Fibroblast of lung (primary cell): ENCODE data around the gene ATXN1. TPM values are rescaled to one million over a fixed set of nuclear protein-coding genes. Genes with fewer than 3 reads are reported as not detected.

Experiments used
- DNase-seq, 2 donors: peaks; one replicate each; pipeline versions ENCODE4 v3.0.0 to v3.0.0-alpha.2; 2010; ENCODE audit warnings: low read depth in 2 of 2
- H2AFZ ChIP-seq: 2 replicates; pipeline ENCODE4 v1.5.1; 2012; ENCODE audit warnings: low read length, control low read depth, inconsistent platforms
- H3K27ac ChIP-seq: 2 replicates; pipeline ENCODE4 v1.5.1; 2011; ENCODE audit warnings: low read length, control low read depth; ENCODE audit not compliant: insufficient read depth
- H3K27me3 ChIP-seq: 2 replicates; pipeline ENCODE4 v1.5.1; 2011; ENCODE audit warnings: mild to moderate bottlenecking, low read length; ENCODE audit not compliant: control insufficient read depth, insufficient read depth
- H3K36me3 ChIP-seq: 2 replicates; pipeline ENCODE4 v1.5.1; 2011; ENCODE audit warnings: low read length; ENCODE audit not compliant: control insufficient read depth, insufficient read depth
- H3K4me1 ChIP-seq: 2 replicates; pipeline ENCODE4 v1.5.1; 2011; ENCODE audit warnings: low read length; ENCODE audit not compliant: control insufficient read depth, insufficient read depth; ENCODE audit errors: extremely low read depth
- H3K4me2 ChIP-seq: 2 replicates; pipeline ENCODE4 v1.5.1; 2011; ENCODE audit warnings: low read length, control low read depth; ENCODE audit not compliant: insufficient read depth; ENCODE audit errors: extremely low read depth
- H3K4me3 ChIP-seq, 4 experiments: fragments of 200-600 bp in 1 of 4; sonication (generic) in 1 of 4; replicated peaks in 1 of 4; 2 replicates each; pipeline ENCODE4 v1.5.1; 2011 to 2016; ENCODE audit warnings: low read length in 4 of 4, low read depth in 3 of 4, mild to moderate bottlenecking in 3 of 4, control low read depth in 2 of 4, inconsistent platforms in 1 of 4, mixed read lengths in 1 of 4; ENCODE audit not compliant: insufficient read depth in 1 of 4; ENCODE audit errors: control extremely low read depth in 1 of 4
- H3K79me2 ChIP-seq: 2 replicates; pipeline ENCODE4 v1.5.1; 2012; ENCODE audit warnings: mild to moderate bottlenecking, low read length, inconsistent platforms; ENCODE audit not compliant: control insufficient read depth, insufficient read depth
- H3K9ac ChIP-seq: 2 replicates; pipeline ENCODE4 v1.5.1; 2011; ENCODE audit warnings: mild to moderate bottlenecking, low read length, control low read depth; ENCODE audit not compliant: insufficient read depth
- H3K9me3 ChIP-seq: 2 replicates; pipeline ENCODE4 v1.5.1; 2012; ENCODE audit warnings: low read depth, low read length; ENCODE audit not compliant: control insufficient read depth, insufficient read depth
- H4K20me1 ChIP-seq: 2 replicates; pipeline ENCODE4 v1.5.1; 2011; ENCODE audit warnings: low read length; ENCODE audit not compliant: control insufficient read depth, insufficient read depth; ENCODE audit errors: extremely low read depth
- EZH2 ChIP-seq: IDR thresholded peaks from 2 replicates; pipeline ENCODE4 v1.5.1; 2012; ENCODE audit warnings: low read length, control low read depth, mild to moderate bottlenecking; ENCODE audit errors: missing control alignments
- polyA plus RNA-seq, 2 donors: library from polyadenylated mRNA; depleted of rRNA in 1 of 2; stranded (reverse) in 1 of 2; unstranded in 1 of 2; fragments of >200 nt; gene quantifications; 2 replicates each; pipeline ENCODE4 v1.2.1, GENCODE V29; 2011 to 2012; ENCODE audit warnings: missing spikeins in 1 of 2
- total RNA-seq: library from RNA; depleted of rRNA; stranded (reverse); fragments of >200 nt; gene quantifications from 2 replicates; pipeline ENCODE4 v1.2.1, GENCODE V29; 2014
- TF ChIP-seq, protein P1 (sequence below), 2 donors: IDR thresholded peaks in 1 of 2; conservative IDR thresholded peaks in 1 of 2; 1 replicate in 1 of 2; 2 replicates in 1 of 2; pipeline ENCODE4 v1.5.1; 2011 to 2012; ENCODE audit warnings: low read length in 2 of 2, control low read depth in 1 of 2, inconsistent platforms in 1 of 2, low read depth in 1 of 2, mild to moderate bottlenecking in 1 of 2

ATXN1 gene
- total and polyA plus RNA-seq, 2 donors (not counting 1 experiment from before 2014, with no cell fraction given) = 15.8 to 40.5 TPM

GRCh38 chr6:16698162-16698533 lies 63.1 kb downstream of the ATXN1 start:
- peak in 1 of 2 donors; percentile 56 for DNase-seq
- no peak overlapping the region for H3K27ac ChIP-seq
- H3K4me1 ChIP-seq = peaks cover 2% of the 10 kb centered on the region
- no peaks in the 10 kb centered on the region for H3K9me3 ChIP-seq
- no peaks in the 10 kb centered on the region for H3K36me3 ChIP-seq
- no peaks in the 10 kb centered on the region for H4K20me1 ChIP-seq
- no peak overlapping the region for H2AFZ ChIP-seq
- no peak overlapping the region for H3K4me2 ChIP-seq
- peaks cover 7% of the 10 kb centered on the region for H3K79me2 ChIP-seq
- no peak overlapping the region for H3K9ac ChIP-seq
- TF ChIP-seq EZH2 = no peak
- TF ChIP-seq, protein P1, sequence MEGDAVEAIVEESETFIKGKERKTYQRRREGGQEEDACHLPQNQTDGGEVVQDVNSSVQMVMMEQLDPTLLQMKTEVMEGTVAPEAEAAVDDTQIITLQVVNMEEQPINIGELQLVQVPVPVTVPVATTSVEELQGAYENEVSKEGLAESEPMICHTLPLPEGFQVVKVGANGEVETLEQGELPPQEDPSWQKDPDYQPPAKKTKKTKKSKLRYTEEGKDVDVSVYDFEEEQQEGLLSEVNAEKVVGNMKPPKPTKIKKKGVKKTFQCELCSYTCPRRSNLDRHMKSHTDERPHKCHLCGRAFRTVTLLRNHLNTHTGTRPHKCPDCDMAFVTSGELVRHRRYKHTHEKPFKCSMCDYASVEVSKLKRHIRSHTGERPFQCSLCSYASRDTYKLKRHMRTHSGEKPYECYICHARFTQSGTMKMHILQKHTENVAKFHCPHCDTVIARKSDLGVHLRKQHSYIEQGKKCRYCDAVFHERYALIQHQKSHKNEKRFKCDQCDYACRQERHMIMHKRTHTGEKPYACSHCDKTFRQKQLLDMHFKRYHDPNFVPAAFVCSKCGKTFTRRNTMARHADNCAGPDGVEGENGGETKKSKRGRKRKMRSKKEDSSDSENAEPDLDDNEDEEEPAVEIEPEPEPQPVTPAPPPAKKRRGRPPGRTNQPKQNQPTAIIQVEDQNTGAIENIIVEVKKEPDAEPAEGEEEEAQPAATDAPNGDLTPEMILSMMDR (conservative IDR thresholded peaks at IDR 0.05 in 1 of 2, IDR thresholded peaks at IDR 0.05 in 1 of 2; ENCODE audit: low read depth in 1 of 2, low read length in 2 of 2) = no peak
- no peak overlapping the region for H3K4me3 ChIP-seq
- H3K27me3 ChIP-seq = no peaks in the 10 kb centered on the region

- no peak for DNase-seq
- no peaks in the 10 kb centered on the region for H4K20me1 ChIP-seq
- H3K27ac ChIP-seq = no peak overlapping the region
- H3K9ac ChIP-seq = no peak overlapping the region
- peaks cover 7% of the 10 kb centered on the region for H3K79me2 ChIP-seq
- H3K4me3 ChIP-seq = no peak overlapping the region
- no peaks in the 10 kb centered on the region for H3K9me3 ChIP-seq
- no peaks in the 10 kb centered on the region for H3K27me3 ChIP-seq
- no peak overlapping the region for H3K4me2 ChIP-seq
- no peaks in the 10 kb centered on the region for H3K36me3 ChIP-seq
- TF ChIP-seq, protein P1 (conservative IDR thresholded peaks at IDR 0.05 in 1 of 2, IDR thresholded peaks at IDR 0.05 in 1 of 2; ENCODE audit: low read depth in 1 of 2, low read length in 2 of 2) = no peak
- TF ChIP-seq EZH2 = no peak
- peaks cover 2% of the 10 kb centered on the region for H3K4me1 ChIP-seq
- H2AFZ ChIP-seq = no peak overlapping the region
Measured at GRCh38 chr6:16697437-16698161, 63.7 kb downstream of the ATXN1 start.

GRCh38 chr6:16696496-16696895 lies 64.8 kb downstream of the ATXN1 start:
- no peaks in the 10 kb centered on the region for H3K27me3 ChIP-seq
- no peak for DNase-seq
- H3K9ac ChIP-seq = no peak overlapping the region
- H3K4me3 ChIP-seq = no peak overlapping the region
- H3K9me3 ChIP-seq = no peaks in the 10 kb centered on the region
- H3K4me2 ChIP-seq = no peak overlapping the region
- H2AFZ ChIP-seq = no peak overlapping the region
- H3K4me1 ChIP-seq = peaks cover 2% of the 10 kb centered on the region
- TF ChIP-seq, protein P1 (conservative IDR thresholded peaks at IDR 0.05 in 1 of 2, IDR thresholded peaks at IDR 0.05 in 1 of 2; ENCODE audit: low read depth in 1 of 2, low read length in 2 of 2) = no peak
- TF ChIP-seq EZH2 = no peak
- H3K36me3 ChIP-seq = no peaks in the 10 kb centered on the region
- no peak overlapping the region for H3K27ac ChIP-seq
- peaks cover 7% of the 10 kb centered on the region for H3K79me2 ChIP-seq
- H4K20me1 ChIP-seq = no peaks in the 10 kb centered on the region
